Cardiac fibroblast (primary cell): Measurements from ENCODE around the gene LRP8.
A peak's percentile ranks its signal among the peaks of the same experiment; 100 is the strongest.

Experiments used
- DNase-seq, 2 donors: peaks; one replicate each; pipeline versions ENCODE4 v3.0.0 to v3.0.0-alpha.2; 2010; ENCODE audit warnings: low read depth in 2 of 2
- H3K4me3 ChIP-seq, 2 donors: replicated peaks in 1 of 2; 1 replicate in 1 of 2; 2 replicates in 1 of 2; pipeline ENCODE4 v1.5.1; 2011; ENCODE audit warnings: low read depth in 2 of 2, low read length in 2 of 2, mild to moderate bottlenecking in 2 of 2, moderate library complexity in 1 of 2
- CTCF ChIP-seq: IDR thresholded peaks from one replicate; pipeline ENCODE4 v1.5.1; 2011; ENCODE audit warnings: low read depth, mild to moderate bottlenecking, low read length, inconsistent platforms

The LRP8 gene

DNA sequence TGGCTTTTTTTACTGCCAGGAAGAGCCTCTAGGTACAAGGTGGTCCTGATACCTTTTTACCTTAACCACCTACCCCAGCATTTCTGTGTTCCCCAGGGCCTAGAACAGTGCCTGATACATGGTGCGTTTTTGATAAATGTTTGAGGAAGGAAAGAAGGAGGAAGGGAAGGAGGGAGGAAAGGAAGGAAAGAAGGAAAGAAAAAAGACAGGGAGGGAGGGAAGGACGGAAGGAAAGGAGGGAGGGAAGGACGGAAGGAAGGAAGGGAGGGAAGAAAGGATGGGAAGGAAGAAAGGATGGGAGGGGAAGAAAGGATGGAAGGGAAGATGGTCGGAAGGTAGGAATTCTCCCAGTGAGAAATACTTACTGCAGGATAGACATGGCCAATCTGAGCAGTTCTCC, 77.5 kb downstream of the LRP8 start:
- no peak overlapping the region for H3K4me3 ChIP-seq
- no peak for DNase-seq
- TF ChIP-seq CTCF = no peak

- no peak for DNase-seq
- H3K4me3 ChIP-seq = no peak overlapping the region
- no peak for TF ChIP-seq CTCF
Measured at GRCh38 chr1:53249706-53250105, 78.2 kb downstream of the LRP8 start.

- TF ChIP-seq CTCF = no peak
- DNase-seq = peak; percentile 10 to 61
- H3K4me3 ChIP-seq = no peak overlapping the region
Measured at GRCh38 chr1:53246261-53247134, 81.4 kb downstream of the LRP8 start.

DNA sequence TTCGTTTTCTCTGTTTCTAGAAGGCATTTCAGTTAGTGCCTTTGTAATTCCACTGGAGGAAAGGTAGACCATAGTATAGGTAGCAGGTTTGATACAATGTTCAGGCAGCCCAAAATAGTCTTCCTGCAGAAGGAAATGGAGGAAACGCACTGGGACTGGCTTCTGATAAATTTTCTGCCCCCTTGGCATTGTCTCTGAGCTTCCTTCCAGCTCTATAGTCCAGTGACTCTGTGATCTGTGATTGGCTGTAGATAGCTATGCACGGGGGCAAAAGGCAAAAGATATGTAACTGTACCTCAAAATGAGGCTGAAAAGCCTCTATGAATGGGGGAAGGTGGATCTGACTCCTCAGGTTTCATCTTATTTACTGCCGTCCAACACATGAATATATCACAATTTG, 83.7 kb downstream of the LRP8 start:
- no peak overlapping the region for H3K4me3 ChIP-seq
- no peak for TF ChIP-seq CTCF
- DNase-seq = no peak

DNA sequence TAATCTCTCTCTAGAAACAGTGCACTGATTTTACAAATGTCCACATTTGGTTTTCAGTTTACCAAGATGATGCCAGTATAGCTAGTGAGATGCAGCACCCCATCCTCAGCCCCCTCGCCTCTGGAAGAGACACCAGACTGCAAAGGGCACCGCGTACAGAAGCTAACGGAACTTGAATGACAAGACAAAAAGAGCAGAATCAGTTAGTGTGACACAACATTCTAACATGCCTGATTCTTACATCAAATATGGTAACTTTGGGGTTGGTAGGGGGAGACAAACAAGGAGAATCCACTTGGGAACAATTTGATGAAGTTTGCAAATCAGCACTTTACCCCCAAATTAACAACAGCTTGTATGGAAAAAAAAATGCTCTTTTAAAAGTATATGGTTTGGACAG, 85.5 kb downstream of the LRP8 start:
- H3K4me3 ChIP-seq = no peak overlapping the region
- no peak for DNase-seq
- no peak for TF ChIP-seq CTCF

GRCh38 chr1:53241828-53242227, 86.0 kb downstream of the LRP8 start:
- no peak for TF ChIP-seq CTCF
- no peak overlapping the region for H3K4me3 ChIP-seq
- DNase-seq = no peak
